ENCODE measurements around the gene PID1.

Gene PID1

GRCh38 chr2:229162015-229162414 is 109.1 kb downstream of the PID1 start:
- no peak for DNase-seq

GRCh38 chr2:229160984-229161383 is 110.1 kb downstream of the PID1 start:
- DNase-seq, result no peak

GRCh38 chr2:229160180-229160579 is 110.9 kb downstream of the PID1 start:
- no peak for DNase-seq

- DNase-seq, result no peak
Measured at GRCh38 chr2:229159405-229159804, 111.7 kb downstream of the PID1 start.

GRCh38 chr2:229154381-229154780 is 116.7 kb downstream of the PID1 start:
- no peak for DNase-seq

- no peak for DNase-seq
Measured at GRCh38 chr2:229153951-229154350, 117.1 kb downstream of the PID1 start.

GRCh38 chr2:229153267-229153666 is 117.8 kb downstream of the PID1 start:
- no peak for DNase-seq

- no peak for DNase-seq
Measured at GRCh38 chr2:229152674-229153073, 118.4 kb downstream of the PID1 start.

- no peak for DNase-seq
Measured at GRCh38 chr2:229150317-229150716, 120.8 kb downstream of the PID1 start.

- DNase-seq, result no peak
Measured at GRCh38 chr2:229141424-229142025, 129.6 kb downstream of the PID1 start.

- DNase-seq, result no peak
Measured at GRCh38 chr2:229137639-229138038, 133.4 kb downstream of the PID1 start.

GRCh38 chr2:229137066-229137465 is 134.0 kb downstream of the PID1 start:
- DNase-seq, result no peak

GRCh38 chr2:229133155-229133772 is 137.8 kb downstream of the PID1 start:
- DNase-seq, result no peak

GRCh38 chr2:229132236-229132635 is 138.9 kb downstream of the PID1 start:
- DNase-seq, result no peak

GRCh38 chr2:229130522-229130921 is 140.6 kb downstream of the PID1 start:
- DNase-seq, result no peak

GRCh38 chr2:229129738-229130371 is 141.2 kb downstream of the PID1 start:
- no peak for DNase-seq

GRCh38 chr2:229127471-229127870 is 143.6 kb downstream of the PID1 start:
- no peak for DNase-seq

GRCh38 chr2:229126066-229126465 is 145.0 kb downstream of the PID1 start:
- no peak for DNase-seq

- no peak for DNase-seq
Measured at GRCh38 chr2:229124136-229124535, 147.0 kb downstream of the PID1 start.

GRCh38 chr2:229118927-229119326 is 152.2 kb downstream of the PID1 start:
- DNase-seq, result no peak

GRCh38 chr2:229118336-229118735 is 152.8 kb downstream of the PID1 start:
- DNase-seq, result no peak

GRCh38 chr2:229111744-229112143 is 159.3 kb downstream of the PID1 start:
- DNase-seq, result no peak

GRCh38 chr2:229109195-229109594 is 161.9 kb downstream of the PID1 start:
- DNase-seq, result no peak

GRCh38 chr2:229107601-229108000 is 163.5 kb downstream of the PID1 start:
- DNase-seq, result no peak

GRCh38 chr2:229104974-229105387 is 166.1 kb downstream of the PID1 start:
- no peak for DNase-seq
